ENCODE data around the gene TMEM252.
A peak's percentile ranks its signal among the peaks of the same experiment; 100 is the strongest.

GRCh38 chr9:68560071-68560844 lies 19.6 kb upstream of the TMEM252 start:
- TF ChIP-seq CTCF (conservative IDR thresholded peaks at IDR 0.05; ENCODE audit: low read depth, low read length) (peak; percentile 51), EZH2 (IDR thresholded peaks at IDR 0.05; ENCODE audit: low read length, unreplicated experiment) (no peak), EZH2phosphoT487 (IDR thresholded peaks at IDR 0.05; ENCODE audit: borderline replicate concordance, low read length) (no peak)
